CD4-positive, alpha-beta T cell treated with Interleukin-12 subunit alpha and Interleukin-12 subunit beta, for 1 hour (primary cell): ENCODE data around the gene NXN.

ENCODE experiments used
- DNase-seq: peaks from one replicate; pipeline ENCODE4 v3.0.0-alpha.2; 2020

Gene NXN

GRCh38 chr17:979539-980405 is at the start of gene NXN:
NXN (minus strand) TSS chr17:979776.
- DNase-seq = peak; percentile 85

DNA sequence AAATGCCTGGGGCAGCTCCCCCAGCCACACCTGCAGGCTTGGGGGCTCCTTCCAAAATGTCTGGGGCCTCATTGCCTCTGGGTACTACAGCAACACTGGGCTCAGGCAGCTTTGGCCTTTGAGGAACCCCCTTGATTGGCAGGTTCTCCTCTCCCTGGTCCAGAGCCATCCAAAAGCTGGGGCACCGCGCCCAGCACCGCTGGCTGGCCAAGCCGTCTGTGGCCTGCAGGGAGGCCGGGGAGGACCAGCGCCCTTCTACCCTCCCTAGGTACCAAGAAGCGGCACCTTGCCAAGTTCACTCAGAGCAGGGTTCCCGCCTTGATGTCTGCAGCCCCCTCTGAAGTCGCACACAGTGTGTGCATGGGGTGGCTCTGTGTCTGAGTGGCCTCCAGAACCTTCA is 47.5 kb upstream of the NXN start:
- DNase-seq = no peak

GRCh38 chr17:1026599-1026975 is 47.0 kb upstream of the NXN start:
- DNase-seq = no peak

GRCh38 chr17:1025733-1026598 is 46.4 kb upstream of the NXN start:
- DNase-seq = no peak

- DNase-seq = no peak
Observed at GRCh38 chr17:1024076-1024475, 44.5 kb upstream of the NXN start.

DNA sequence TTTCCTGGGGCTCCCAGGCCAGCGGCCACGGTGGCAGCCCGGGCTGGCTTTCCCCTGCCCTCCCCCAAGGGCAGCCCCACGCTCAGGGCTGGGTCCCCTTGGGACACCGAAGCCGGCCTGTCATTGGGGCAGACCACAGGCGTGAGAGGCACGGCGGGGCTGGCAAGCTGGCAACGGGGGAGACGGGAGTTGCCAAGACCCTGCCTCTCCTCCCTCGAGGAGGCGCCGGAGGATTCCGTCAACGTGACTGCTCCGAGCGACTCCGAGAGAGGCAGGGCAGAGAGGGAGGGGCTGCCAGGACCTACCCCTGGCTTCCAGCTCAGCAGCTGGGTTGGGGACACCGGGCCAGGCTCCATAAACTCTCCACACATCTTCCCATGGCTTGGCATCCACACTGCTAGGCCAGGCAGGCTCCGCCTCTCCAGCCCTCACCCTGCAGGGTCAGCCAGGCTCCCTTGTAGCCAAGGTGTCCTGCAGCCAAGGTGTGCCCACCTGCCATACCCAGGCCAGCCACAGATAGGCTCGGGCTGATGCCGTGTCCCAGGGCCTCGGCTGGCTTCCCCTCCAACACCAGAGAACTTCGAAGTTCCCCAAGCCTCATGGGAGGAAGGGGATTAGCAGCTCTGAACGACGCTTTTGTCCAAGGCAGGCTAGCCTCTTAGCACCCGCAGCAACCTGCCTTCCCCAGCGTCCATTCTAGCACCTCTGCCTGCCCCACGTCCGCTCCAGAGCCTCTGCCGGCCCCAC is 42.9 kb upstream of the NXN start:
- no peak for DNase-seq

GRCh38 chr17:1021147-1021546 is 41.6 kb upstream of the NXN start:
- DNase-seq = no peak

GRCh38 chr17:1019451-1019850 is 39.9 kb upstream of the NXN start:
- no peak for DNase-seq

GRCh38 chr17:1018547-1018946 is 39.0 kb upstream of the NXN start:
- DNase-seq = no peak

DNA sequence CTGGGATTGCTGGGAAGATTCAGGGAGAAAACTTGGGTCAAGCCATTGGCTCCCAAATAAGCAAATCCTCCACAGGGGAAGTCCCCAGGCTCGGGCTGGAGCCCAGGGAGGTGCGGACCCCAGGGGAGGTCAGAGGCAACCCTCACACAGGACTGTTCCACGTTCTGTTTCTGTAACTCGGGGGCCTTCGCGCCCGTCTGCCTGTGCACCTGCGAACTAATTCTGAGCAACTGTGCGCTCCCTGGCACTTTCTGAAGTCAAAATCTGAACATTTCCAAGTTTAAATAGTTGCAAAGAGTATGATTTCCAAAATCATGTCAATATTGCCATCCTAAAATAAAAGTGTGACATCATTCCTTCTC is 34.1 kb upstream of the NXN start:
- DNase-seq = no peak

DNA sequence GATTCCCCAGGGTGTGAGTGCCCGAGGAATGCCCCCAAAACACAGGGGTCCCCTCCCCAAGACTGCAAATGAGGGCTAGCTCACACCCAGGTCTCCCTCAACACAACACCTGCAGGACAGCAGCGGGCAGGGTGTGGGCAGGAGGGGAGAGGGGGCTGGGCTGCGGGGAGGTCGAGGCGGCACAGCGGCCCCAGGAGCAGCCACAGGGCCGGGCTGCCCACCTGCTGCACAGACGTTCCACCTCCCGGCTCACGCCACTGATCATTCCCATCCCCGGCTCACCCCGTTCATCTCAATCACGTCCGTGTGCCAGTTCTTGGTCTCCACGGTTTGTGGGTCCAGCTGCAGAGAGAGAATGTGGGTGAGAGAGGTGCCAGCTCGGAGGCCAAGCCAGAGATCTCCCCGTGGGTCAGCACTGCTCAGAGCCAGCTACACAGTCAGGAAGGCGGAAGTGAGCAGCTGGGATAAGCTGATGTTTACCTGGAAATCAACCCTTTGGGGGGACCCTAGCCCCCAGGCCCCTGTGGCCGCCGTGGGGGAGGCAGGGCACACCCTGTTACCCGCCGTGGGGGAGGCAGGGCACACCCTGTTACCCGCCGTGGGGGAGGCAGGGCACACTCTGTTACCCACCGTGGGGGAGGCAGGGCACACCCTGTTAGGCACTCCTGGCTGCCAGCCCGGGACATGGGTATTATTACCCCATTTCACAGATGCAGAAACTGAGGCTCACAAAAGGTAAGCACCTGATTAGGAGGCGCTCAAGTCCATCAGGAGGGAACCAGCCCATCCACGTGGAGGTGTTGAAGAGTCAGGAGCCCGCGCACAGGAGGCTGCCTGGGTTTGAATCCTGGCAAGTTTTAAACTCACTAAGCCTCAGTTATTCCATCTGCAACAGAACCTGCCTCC is 33.5 kb upstream of the NXN start:
- DNase-seq = no peak

DNA sequence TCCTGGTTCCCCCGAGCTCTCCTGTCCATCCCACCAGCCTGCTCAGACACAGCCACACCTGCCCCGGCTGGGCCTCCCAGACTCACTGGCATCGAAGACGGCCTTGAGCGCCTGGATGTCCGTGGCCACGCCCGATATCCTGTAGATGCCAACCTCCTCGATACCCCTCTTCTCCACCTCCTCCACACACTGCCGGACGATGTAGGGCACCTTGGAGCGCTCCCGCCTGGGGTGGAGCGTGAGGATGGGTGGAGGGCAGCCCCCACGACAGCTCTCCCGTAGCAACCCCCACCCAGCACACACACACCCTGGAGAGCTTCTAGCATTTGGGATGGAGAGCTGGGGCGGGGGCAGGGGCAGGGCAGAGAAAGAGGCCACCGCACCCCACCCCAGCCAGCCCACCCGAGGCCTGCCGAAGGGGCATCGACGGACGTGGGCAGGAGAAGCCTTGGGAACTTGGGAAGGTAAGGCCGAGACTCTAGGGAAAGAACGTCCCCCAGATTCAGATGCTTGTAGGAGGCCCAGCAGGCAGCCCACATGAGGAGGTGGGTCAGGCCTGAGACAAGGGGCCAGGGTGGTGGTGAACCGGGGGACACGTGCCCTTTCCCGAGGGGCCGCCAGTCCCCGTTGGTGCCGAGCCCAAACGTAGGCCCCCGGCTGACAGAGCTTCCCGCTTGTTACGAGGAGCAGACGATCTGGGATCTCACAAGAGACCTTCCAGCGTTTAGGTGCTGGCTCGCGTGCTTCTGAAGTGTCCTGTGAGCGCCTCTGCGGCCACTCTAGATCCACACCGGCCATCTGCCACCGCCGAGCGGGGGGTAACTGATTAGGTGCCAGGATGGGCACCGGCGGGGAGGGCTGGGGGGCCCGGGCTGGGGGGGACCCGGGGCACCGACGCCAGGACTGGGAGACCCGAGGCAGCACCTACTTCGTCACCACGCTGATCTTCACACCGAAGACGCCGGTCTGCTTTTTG is 32.5 kb upstream of the NXN start:
- no peak for DNase-seq

DNA sequence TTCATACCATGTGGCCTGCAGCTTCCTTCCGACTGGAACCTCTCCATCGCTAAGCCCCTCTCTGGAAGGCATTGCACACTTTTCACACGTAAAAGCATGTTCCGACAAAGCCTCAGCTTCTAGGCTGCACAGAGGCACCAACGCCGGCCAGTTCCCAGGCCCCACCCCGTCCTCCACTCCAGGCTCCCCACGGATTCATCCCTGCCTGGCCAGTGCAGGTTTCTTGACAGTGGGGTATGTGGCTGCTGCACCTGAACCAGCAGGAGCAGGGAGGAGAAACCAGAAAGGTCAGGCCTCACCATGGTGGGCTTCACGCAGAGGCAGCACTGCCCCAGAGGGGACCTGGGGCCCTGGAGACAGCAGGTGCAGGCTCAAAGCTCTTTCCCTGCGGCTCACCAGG is 31.6 kb upstream of the NXN start:
- DNase-seq = no peak

DNA sequence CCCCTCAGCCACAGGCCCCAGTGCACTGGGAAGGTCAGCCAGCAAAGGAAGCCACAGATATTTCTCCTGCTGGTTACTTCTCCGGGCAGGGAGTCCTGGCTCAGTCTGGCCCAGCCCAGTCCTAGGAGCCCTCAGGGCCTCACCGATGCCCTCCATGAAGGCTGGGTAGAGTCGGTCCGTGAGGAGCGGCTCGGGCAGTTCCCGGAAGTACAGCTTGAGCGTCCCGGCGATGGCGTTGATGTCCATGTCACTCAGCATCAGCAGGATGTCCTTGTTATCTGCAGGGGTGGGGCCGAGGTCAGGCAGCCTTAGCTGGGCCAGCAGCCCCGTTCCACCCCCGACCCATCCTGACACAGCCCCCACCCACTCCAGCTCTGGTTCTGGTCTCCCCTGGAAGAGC is 31.0 kb upstream of the NXN start:
- DNase-seq = no peak

DNA sequence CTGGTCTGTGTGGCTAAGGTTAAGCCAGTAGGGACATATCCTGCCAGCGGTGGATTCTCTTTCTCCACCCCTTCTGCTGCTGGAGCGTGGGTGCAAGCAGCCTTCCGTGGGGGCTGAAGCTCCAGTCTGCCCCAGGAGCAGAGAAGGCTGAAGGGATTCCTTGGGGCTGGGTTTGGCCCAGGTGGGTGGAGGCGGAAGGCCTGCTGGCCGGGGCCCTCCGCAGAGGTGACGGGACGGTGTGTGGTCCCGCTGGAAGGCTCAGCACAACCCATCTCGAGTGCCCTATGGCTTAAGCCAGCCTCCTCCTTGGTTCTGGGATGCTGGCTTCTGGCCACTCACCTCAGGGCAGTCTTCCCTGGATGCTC is 30.5 kb upstream of the NXN start:
- DNase-seq = no peak

- no peak for DNase-seq
Observed at GRCh38 chr17:1009229-1010085, 29.9 kb upstream of the NXN start.

DNA sequence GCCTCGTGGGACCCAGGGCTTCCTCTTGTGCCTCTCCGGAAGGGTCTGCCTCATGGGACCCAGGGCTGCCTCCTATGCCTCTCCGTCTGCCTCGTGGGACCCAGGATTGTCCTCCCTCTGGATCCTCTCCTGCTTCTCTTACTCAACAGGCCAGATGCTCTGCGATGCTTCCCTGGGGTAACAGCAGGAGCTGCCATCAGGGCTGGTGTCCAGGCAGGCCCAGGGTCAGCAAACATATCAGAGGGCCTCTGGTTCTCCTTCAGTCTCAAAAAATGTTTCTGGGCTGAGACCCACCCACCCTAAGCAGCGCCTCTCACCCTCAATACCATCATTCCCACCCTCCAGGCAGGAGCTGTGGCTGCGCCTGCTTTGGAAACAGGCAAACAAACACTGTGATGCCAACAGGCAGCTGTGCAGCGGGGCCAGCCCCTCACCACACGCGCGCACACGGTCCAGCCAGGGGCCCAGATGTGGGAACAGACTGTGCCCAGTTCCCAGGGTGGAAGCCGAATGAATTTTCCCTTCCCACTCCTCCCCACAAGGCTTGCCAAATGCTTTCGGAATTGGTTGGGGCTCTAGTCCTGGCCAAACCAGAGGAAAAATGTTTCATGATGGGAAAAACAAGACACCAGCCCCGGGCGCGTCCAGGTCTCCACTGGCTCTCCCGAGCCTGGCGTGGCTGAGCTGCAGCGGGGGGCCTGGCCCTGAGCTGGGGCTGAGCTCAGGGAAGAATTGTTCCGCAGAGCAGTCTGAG is 28.6 kb upstream of the NXN start:
- DNase-seq = no peak

DNA sequence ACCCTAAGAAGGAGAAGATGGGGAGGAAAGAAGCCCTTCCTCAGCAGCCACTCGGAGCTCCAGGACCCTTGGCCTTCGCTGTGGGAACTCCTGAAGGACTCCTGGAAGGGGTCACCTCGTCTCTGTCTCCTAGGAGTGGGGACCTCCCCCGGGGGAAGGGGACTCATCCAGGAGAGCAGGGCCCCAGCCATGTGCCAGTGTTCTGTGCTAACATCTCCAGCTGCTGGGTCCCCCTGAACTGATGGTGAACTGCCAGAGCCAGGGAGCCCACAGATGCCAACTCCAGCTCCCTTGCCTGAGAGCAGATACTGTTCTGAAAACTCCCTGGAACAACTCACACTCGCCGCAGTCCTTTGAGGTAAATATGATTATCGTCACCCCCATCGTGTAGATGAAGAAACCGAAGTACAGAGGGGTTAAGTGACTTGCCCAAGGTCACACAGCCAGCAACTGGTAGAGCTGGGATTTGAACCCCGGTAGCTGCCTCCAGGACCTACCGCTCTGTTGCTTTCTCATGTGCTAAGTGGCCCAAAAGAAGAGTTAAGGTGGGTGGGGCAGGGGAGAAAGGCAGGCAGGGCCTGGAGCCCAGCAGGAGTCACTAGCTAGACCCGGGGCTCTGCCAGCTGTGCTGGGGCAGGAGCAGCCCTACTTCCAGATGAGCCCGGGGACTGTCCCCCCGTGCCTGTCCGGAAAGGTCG is 27.9 kb upstream of the NXN start:
- DNase-seq = no peak

- no peak for DNase-seq
Observed at GRCh38 chr17:1006054-1006453, 26.5 kb upstream of the NXN start.
